ENCODE data around the gene ZNF219.

Gene ZNF219

GRCh38 chr14:21084998-21085853, 13.2 kb downstream of the ZNF219 start:
- no peak for DNase-seq

GRCh38 chr14:21084396-21084795, 14.1 kb downstream of the ZNF219 start:
- DNase-seq = no peak

- no peak for DNase-seq
Observed at GRCh38 chr14:21083565-21084325, 14.7 kb downstream of the ZNF219 start.

- no peak for DNase-seq
Observed at GRCh38 chr14:21081521-21082142, 16.8 kb downstream of the ZNF219 start.

- no peak for DNase-seq
Observed at GRCh38 chr14:21078726-21079125, 19.7 kb downstream of the ZNF219 start.

GRCh38 chr14:21078287-21078686, 20.2 kb downstream of the ZNF219 start:
- no peak for DNase-seq

GRCh38 chr14:21077672-21078071, 20.8 kb downstream of the ZNF219 start:
- no peak for DNase-seq

- no peak for DNase-seq
Observed at GRCh38 chr14:21075719-21076437, 22.6 kb downstream of the ZNF219 start.

GRCh38 chr14:21074398-21075272, 23.8 kb downstream of the ZNF219 start:
- no peak for DNase-seq

- DNase-seq = no peak
Observed at GRCh38 chr14:21073921-21074320, 24.5 kb downstream of the ZNF219 start.

GRCh38 chr14:21072781-21073339, 25.6 kb downstream of the ZNF219 start:
- no peak for DNase-seq

GRCh38 chr14:21072031-21072473, 26.4 kb downstream of the ZNF219 start:
- DNase-seq = no peak

- DNase-seq = peak; percentile 41
Observed at GRCh38 chr14:21071225-21072030, 27.0 kb downstream of the ZNF219 start.

GRCh38 chr14:21070610-21071224, 27.7 kb downstream of the ZNF219 start:
- no peak for DNase-seq

- DNase-seq = peak; percentile 26
Observed at GRCh38 chr14:21070083-21070609, 28.3 kb downstream of the ZNF219 start, which contains the start of gene ARHGEF40. Gene ARHGEF40, plus strand, starts transcription at chr14:21070304. Its CDS starts 93 bp downstream, at chr14:21070397.

GRCh38 chr14:21069388-21070082, 28.9 kb downstream of the ZNF219 start:
- DNase-seq = peak; percentile 32

GRCh38 chr14:21068521-21069387, 29.7 kb downstream of the ZNF219 start:
- peak; percentile 45 for DNase-seq

All from T-helper 9 cell (primary cell).